DOHH2 (cell line): ENCODE measurements around the gene RGMA.

Experiments used
- H3F3A ChIP-seq: fragments of 200-600 bp; sonication (generic), shearing (Covaris generic); 2 replicates; pipeline ENCODE4 v1.6.0; 2016; ENCODE audit warnings: antibody characterized with exemption, mild to moderate bottlenecking; ENCODE audit not compliant: control insufficient read depth, insufficient read depth
- H3K27ac ChIP-seq: fragments of 200-600 bp; sonication (generic); 2 replicates; pipeline ENCODE4 v1.5.1; 2014; ENCODE audit warnings: low read depth, mild to moderate bottlenecking, low read length, moderate library complexity
- H3K27me3 ChIP-seq: fragments of 200-600 bp; sonication (generic); 2 replicates; pipeline ENCODE4 v1.6.1; 2014; ENCODE audit warnings: mild to moderate bottlenecking, low read length, mixed read lengths; ENCODE audit not compliant: control insufficient read depth
- H3K36me3 ChIP-seq: fragments of 200-600 bp; sonication (generic); 2 replicates; pipeline ENCODE4 v1.6.1; 2014; ENCODE audit warnings: mild to moderate bottlenecking, low read length, moderate library complexity, mixed read lengths; ENCODE audit not compliant: control insufficient read depth
- H3K4me1 ChIP-seq: fragments of 200-600 bp; sonication (generic); 2 replicates; pipeline ENCODE4 v1.6.1; 2014; ENCODE audit warnings: mild to moderate bottlenecking, low read length, mixed read lengths; ENCODE audit not compliant: control insufficient read depth
- H3K4me2 ChIP-seq: fragments of 200-600 bp; sonication (generic); 2 replicates; pipeline ENCODE4 v1.6.0; 2014; ENCODE audit warnings: mild to moderate bottlenecking, low read length, moderate library complexity
- H3K4me3 ChIP-seq: fragments of 200-600 bp; sonication (generic); 2 replicates; pipeline ENCODE4 v1.5.1; 2014; ENCODE audit warnings: mild to moderate bottlenecking, low read length, mixed read lengths
- H3K79me2 ChIP-seq: fragments of 200-600 bp; sonication (generic); 2 replicates; pipeline ENCODE4 v1.6.1; 2014; ENCODE audit warnings: mild to moderate bottlenecking, low read length, mixed read lengths; ENCODE audit not compliant: control insufficient read depth
- H3K9me2 ChIP-seq: fragments of 200-600 bp; sonication (generic); replicated peaks from 2 replicates; pipeline ENCODE4 v1.6.1; 2014; ENCODE audit warnings: mild to moderate bottlenecking, low read length, mixed read lengths; ENCODE audit not compliant: control insufficient read depth
- H3K9me3 ChIP-seq: fragments of 200-600 bp; sonication (generic); 2 replicates; pipeline ENCODE4 v1.6.1; 2014; ENCODE audit warnings: antibody characterized with exemption, low read length, mixed read lengths; ENCODE audit not compliant: control insufficient read depth, insufficient read depth
- H4K20me1 ChIP-seq: fragments of 200-600 bp; sonication (generic); 2 replicates; pipeline ENCODE4 v1.6.0; 2014; ENCODE audit warnings: low read depth, mild to moderate bottlenecking, antibody characterized with exemption, low read length, moderate library complexity; ENCODE audit not compliant: control insufficient read depth, insufficient read depth
- CTCF ChIP-seq: fragments of 200-600 bp; sonication (generic); IDR thresholded peaks from one replicate; pipeline ENCODE4 v1.5.1; 2014; ENCODE audit warnings: antibody characterized with exemption, mild to moderate bottlenecking, low read depth, low read length; ENCODE audit not compliant: poor library complexity, severe bottlenecking
- EZH2phosphoT487 ChIP-seq: fragments of 200-600 bp; sonication (generic); IDR thresholded peaks from 2 replicates; pipeline ENCODE4 v1.6.1; 2017; ENCODE audit warnings: borderline replicate concordance, mild to moderate bottlenecking, antibody characterized with exemption, low read length, moderate library complexity, mixed read lengths

Gene RGMA

GRCh38 chr15:93111451-93111850 is 22.4 kb upstream of the RGMA start:
- TF ChIP-seq CTCF (no peak), EZH2phosphoT487 (no peak)
- H3K4me2 ChIP-seq, result no peak overlapping the region
- no peaks in the 10 kb centered on the region for H3K27me3 ChIP-seq
- H3K79me2 ChIP-seq, result no peaks in the 10 kb centered on the region
- no peak overlapping the region for H3K4me3 ChIP-seq
- H3K9me2 ChIP-seq, result no peaks in the 10 kb centered on the region
- no peaks in the 10 kb centered on the region for H3K4me1 ChIP-seq
- H3K27ac ChIP-seq, result no peak overlapping the region
- H3K36me3 ChIP-seq, result no peaks in the 10 kb centered on the region
- no peaks in the 10 kb centered on the region for H3K9me3 ChIP-seq
- no peaks in the 10 kb centered on the region for H3F3A ChIP-seq
- H4K20me1 ChIP-seq, result no peaks in the 10 kb centered on the region

GRCh38 chr15:93110502-93111040 is 21.6 kb upstream of the RGMA start:
- Histone ChIP-seq H3K27ac (no peak overlapping the region), H4K20me1 (no peaks in the 10 kb centered on the region), H3K9me3 (no peaks in the 10 kb centered on the region), H3F3A (no peaks in the 10 kb centered on the region), H3K4me2 (no peak overlapping the region), H3K4me3 (no peak overlapping the region), H3K36me3 (no peaks in the 10 kb centered on the region), H3K79me2 (no peaks in the 10 kb centered on the region), H3K9me2 (no peaks in the 10 kb centered on the region), H3K4me1 (no peaks in the 10 kb centered on the region), H3K27me3 (no peaks in the 10 kb centered on the region)
- TF ChIP-seq EZH2phosphoT487 (no peak), CTCF (no peak)

GRCh38 chr15:93109336-93110102 is 20.5 kb upstream of the RGMA start:
- no peak overlapping the region for H3K4me3 ChIP-seq
- TF ChIP-seq EZH2phosphoT487 (no peak), CTCF (no peak)

More at GRCh38 chr15:93109336-93110102, 20.5 kb upstream of the RGMA start:
- H3F3A ChIP-seq, result no peaks in the 10 kb centered on the region
- no peak overlapping the region for H3K4me2 ChIP-seq
- no peaks in the 10 kb centered on the region for H3K79me2 ChIP-seq
- no peak overlapping the region for H3K27ac ChIP-seq
- no peaks in the 10 kb centered on the region for H3K36me3 ChIP-seq
- no peaks in the 10 kb centered on the region for H3K9me2 ChIP-seq
- H3K4me1 ChIP-seq, result no peaks in the 10 kb centered on the region
- H4K20me1 ChIP-seq, result no peaks in the 10 kb centered on the region
- H3K27me3 ChIP-seq, result no peaks in the 10 kb centered on the region
- no peaks in the 10 kb centered on the region for H3K9me3 ChIP-seq
